ENCODE results near the gene CTBP2. TPM values are rescaled to one million over a fixed set of nuclear protein-coding genes. Genes with fewer than 3 reads are reported as not detected.
A peak's percentile ranks its signal among the peaks of the same experiment; 100 is the strongest.

CTBP2 gene
- total RNA-seq, 6 experiments from 2014 or later = 70.6 to 86.9 (median 78.8) TPM

DNA sequence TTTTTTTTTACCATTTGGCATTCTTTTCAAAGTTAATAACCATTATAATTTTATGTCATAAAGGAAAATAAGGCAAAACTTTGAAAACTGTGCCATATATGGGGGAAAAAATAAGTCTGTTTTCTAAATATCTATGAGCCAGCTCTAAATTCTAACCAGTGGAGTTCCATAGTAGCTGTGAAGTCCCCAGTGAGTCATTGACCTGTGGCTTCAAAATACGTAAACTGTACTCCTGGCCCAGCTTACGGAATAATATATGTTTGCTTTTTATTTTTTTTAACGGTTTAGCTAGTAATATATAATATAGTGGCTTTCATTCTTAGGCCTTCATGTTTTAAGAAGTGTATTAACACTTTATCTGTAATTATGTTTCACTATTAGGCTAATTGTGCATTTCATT is 197.9 kb downstream of the CTBP2 start:
- Mint-ChIP-seq H3K27ac (no peak overlapping the region), H3K36me3 (ENCODE audit: low read depth) (peaks cover 11% of the 10 kb centered on the region), H3K27me3 (ENCODE audit: insufficient read depth) (peaks cover 4% of the 10 kb centered on the region), H3K9me3 (no peaks in the 10 kb centered on the region), H3K4me3 (no peak overlapping the region), H3K4me1 (ENCODE audit: low read depth) (peaks cover 40% of the 10 kb centered on the region)
- TF ChIP-seq, protein P1, sequence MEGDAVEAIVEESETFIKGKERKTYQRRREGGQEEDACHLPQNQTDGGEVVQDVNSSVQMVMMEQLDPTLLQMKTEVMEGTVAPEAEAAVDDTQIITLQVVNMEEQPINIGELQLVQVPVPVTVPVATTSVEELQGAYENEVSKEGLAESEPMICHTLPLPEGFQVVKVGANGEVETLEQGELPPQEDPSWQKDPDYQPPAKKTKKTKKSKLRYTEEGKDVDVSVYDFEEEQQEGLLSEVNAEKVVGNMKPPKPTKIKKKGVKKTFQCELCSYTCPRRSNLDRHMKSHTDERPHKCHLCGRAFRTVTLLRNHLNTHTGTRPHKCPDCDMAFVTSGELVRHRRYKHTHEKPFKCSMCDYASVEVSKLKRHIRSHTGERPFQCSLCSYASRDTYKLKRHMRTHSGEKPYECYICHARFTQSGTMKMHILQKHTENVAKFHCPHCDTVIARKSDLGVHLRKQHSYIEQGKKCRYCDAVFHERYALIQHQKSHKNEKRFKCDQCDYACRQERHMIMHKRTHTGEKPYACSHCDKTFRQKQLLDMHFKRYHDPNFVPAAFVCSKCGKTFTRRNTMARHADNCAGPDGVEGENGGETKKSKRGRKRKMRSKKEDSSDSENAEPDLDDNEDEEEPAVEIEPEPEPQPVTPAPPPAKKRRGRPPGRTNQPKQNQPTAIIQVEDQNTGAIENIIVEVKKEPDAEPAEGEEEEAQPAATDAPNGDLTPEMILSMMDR (IDR thresholded peaks at IDR 0.05) = no peak
- DNase-seq = no peak

GRCh38 chr10:124961248-124961570 is 199.2 kb downstream of the CTBP2 start:
- Mint-ChIP-seq H3K27me3 (ENCODE audit: insufficient read depth) (no peaks in the 10 kb centered on the region), H3K4me3 (no peak overlapping the region), H3K36me3 (ENCODE audit: low read depth) (peaks cover 5% of the 10 kb centered on the region; the same call in 1 of the 2 replicates), H3K27ac (peak overlapping the region; percentile 12; the same call in 1 of the 2 replicates), H3K9me3 (no peaks in the 10 kb centered on the region), H3K4me1 (ENCODE audit: low read depth) (peaks cover 32% of the 10 kb centered on the region)
- TF ChIP-seq, protein P1 (IDR thresholded peaks at IDR 0.05) = no peak
- DNase-seq = no peak

- no peak overlapping the region for H3K27ac Mint-ChIP-seq
- H3K4me3 Mint-ChIP-seq = no peak overlapping the region
- no peak for DNase-seq
- TF ChIP-seq, protein P1 (IDR thresholded peaks at IDR 0.05) = no peak
- H3K9me3 Mint-ChIP-seq = no peaks in the 10 kb centered on the region
- H3K36me3 Mint-ChIP-seq (ENCODE audit: low read depth) = peaks cover 5% of the 10 kb centered on the region; the same call in 1 of the 2 replicates
- H3K4me1 Mint-ChIP-seq (ENCODE audit: low read depth) = peaks cover 22% of the 10 kb centered on the region
- H3K27me3 Mint-ChIP-seq (ENCODE audit: insufficient read depth) = no peaks in the 10 kb centered on the region
Observed at GRCh38 chr10:124959564-124959963, 200.8 kb downstream of the CTBP2 start.

DNA sequence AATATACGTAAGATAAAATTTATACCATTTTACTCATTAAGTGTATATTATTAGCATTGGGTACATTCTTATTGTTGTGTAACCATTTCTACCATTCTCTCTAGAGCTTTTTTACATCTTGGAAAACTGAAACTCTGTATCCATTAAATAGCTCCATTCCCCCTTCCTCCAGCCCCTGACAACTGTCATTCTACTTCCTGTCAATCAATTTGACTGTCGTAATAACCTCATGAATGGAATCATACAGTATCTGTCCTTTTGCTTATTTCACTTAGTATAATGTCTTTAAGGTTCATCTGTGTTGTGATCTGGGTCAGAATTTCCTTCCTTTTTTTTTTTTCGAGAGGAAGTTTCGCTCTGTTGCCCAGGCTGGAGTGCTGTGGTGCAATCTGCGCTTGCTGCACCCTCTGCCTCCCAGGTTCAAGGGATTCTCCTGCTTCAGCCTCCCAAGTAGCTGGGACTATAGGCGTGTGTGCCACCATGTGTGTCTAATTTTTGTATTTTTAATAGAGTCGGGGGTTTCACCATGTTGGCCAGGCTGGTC is 202.9 kb downstream of the CTBP2 start:
- Mint-ChIP-seq H3K9me3 (no peaks in the 10 kb centered on the region), H3K27ac (no peak overlapping the region), H3K27me3 (ENCODE audit: insufficient read depth) (no peaks in the 10 kb centered on the region), H3K36me3 (ENCODE audit: low read depth) (peaks cover 5% of the 10 kb centered on the region; the same call in 1 of the 2 replicates), H3K4me1 (ENCODE audit: low read depth) (peaks cover 11% of the 10 kb centered on the region), H3K4me3 (no peak overlapping the region)
- TF ChIP-seq, protein P1 (IDR thresholded peaks at IDR 0.05) = no peak
- no peak for DNase-seq

GRCh38 chr10:124956764-124957163 is 203.6 kb downstream of the CTBP2 start:
- Mint-ChIP-seq H3K4me1 (ENCODE audit: low read depth) (peaks cover 11% of the 10 kb centered on the region), H3K27me3 (ENCODE audit: insufficient read depth) (no peaks in the 10 kb centered on the region), H3K9me3 (no peaks in the 10 kb centered on the region), H3K4me3 (no peak overlapping the region), H3K27ac (no peak overlapping the region), H3K36me3 (ENCODE audit: low read depth) (peaks cover 5% of the 10 kb centered on the region; the same call in 1 of the 2 replicates)
- TF ChIP-seq, protein P1 (IDR thresholded peaks at IDR 0.05) = no peak
- DNase-seq = no peak
